GM19238 (cell line): ENCODE measurements around the gene PANK1.

ENCODE experiments used
- DNase-seq: peaks from one replicate; pipeline ENCODE4 v3.0.0; 2011; ENCODE audit warnings: low spot score; ENCODE audit not compliant: insufficient read length

The PANK1 gene

DNA sequence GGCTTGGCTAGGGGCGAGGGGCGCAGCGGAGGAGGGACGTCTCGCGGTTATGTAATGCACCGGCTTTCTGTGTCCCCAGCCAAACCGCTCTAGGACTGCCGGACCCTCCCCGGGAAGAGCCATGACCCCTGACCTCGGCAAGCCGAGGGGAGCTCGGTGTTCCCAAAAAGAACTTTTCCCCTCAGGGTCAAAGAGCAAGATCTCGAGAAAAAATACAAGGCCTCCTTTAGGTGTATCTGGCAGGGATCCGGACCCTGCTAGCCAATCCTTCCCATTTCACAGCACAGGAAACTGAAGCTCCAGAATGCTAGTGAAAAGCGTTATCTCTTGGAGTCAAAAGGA lies 109.1 kb downstream of the PANK1 start:
- no peak for DNase-seq

DNA sequence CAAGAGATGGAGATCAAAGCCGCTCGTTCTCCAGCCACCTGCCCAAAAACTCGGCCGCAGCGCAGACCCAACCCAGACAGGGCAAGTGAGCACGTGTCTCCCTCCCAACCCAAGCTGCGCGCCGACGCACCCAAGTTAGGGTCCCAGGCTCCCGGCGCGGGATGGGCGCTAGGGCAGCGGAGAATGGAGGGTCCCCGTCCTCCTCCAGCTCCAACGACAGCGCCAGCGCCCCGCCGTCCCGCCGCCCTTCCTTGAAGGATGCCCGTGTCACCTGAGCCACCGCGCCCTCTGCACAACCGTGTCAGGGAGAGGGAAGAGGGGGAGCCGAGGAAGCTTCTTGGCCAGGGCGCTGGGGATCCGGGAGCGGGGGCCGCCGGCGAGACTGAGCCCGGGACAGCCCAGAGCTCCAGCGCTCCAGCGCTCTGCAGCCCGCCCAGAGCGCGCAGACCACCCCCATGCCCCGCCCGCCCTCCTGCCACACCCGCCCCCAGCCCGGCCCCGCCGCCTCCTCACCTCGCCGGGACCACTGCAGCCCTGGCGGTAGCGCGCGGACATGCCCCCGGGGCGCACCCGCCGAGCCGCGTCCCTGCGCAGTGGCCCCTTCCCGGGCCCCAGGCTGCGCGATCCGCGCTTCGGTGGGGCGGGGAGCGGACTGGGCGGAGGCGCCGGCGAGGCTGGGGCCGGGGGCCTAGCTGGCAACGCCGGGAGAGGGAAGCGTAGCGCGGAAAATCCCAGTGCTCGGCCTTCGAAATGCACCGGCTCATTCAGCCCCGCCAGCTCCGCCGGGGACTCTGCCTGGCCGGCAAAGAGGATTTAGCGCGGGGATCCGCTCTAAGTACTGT lies 109.7 kb downstream of the PANK1 start, which contains the start of gene SLC16A12:
SLC16A12 (minus strand) TSS at position 424 of the 842 bp plus-strand sequence. CDS start 73,016 bp downstream, outside the sequence.
- DNase-seq: no peak

DNA sequence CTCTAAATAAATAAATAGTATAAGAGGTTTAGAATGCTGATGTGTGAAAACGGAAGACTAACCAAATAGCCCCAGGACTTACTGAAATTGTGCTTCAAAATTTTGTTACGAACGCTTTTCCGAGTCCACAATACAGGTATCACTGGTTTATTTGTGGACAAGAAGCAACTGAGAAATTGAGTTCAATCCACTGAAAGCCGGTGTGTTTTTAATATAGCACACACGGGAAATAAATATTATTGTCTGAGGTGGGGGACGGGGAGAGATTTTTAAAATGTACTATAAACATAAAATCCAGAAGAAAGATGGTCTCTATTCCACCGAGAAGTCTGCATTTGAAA lies 110.2 kb downstream of the PANK1 start:
- no peak for DNase-seq
